ENCODE results near the gene CALD1.

Gene CALD1

GRCh38 chr7:134763960-134764359 lies 15.5 kb upstream of the CALD1 start:
- no peak for DNase-seq

- no peak for DNase-seq
Measured at GRCh38 chr7:134764365-134764764, 15.1 kb upstream of the CALD1 start.

GRCh38 chr7:134766779-134767519 lies 12.5 kb upstream of the CALD1 start:
- DNase-seq, result no peak

- no peak for DNase-seq
Measured at GRCh38 chr7:134767520-134768168, 11.8 kb upstream of the CALD1 start.

- no peak for DNase-seq
Measured at GRCh38 chr7:134768243-134768642, 11.2 kb upstream of the CALD1 start.

GRCh38 chr7:134770676-134771075 lies 8.8 kb upstream of the CALD1 start:
- DNase-seq, result no peak

GRCh38 chr7:134771111-134771510 lies 8.3 kb upstream of the CALD1 start:
- DNase-seq, result no peak

GRCh38 chr7:134771889-134772288 lies 7.5 kb upstream of the CALD1 start:
- DNase-seq, result no peak

- DNase-seq, result no peak
Measured at GRCh38 chr7:134772401-134772800, 7.0 kb upstream of the CALD1 start.

GRCh38 chr7:134773164-134773563 lies 6.3 kb upstream of the CALD1 start:
- no peak for DNase-seq

GRCh38 chr7:134774119-134774518 lies 5.3 kb upstream of the CALD1 start:
- DNase-seq, result no peak

GRCh38 chr7:134777470-134777869 lies 2.0 kb upstream of the CALD1 start:
- no peak for DNase-seq

- DNase-seq, result no peak
Measured at GRCh38 chr7:134777908-134778580, 1.4 kb upstream of the CALD1 start.

GRCh38 chr7:134779741-134780065 lies 269 bp downstream of the CALD1 start:
- no peak for DNase-seq

- DNase-seq, result no peak
Measured at GRCh38 chr7:134780166-134780828, 863 bp downstream of the CALD1 start.

- no peak for DNase-seq
Measured at GRCh38 chr7:134781171-134781570, 1.7 kb downstream of the CALD1 start.

- DNase-seq, result no peak
Measured at GRCh38 chr7:134782121-134782623, 2.7 kb downstream of the CALD1 start.

GRCh38 chr7:134783294-134784069 lies 4.0 kb downstream of the CALD1 start:
- no peak for DNase-seq

GRCh38 chr7:134784251-134785049 lies 5.0 kb downstream of the CALD1 start:
- DNase-seq, result no peak

- no peak for DNase-seq
Measured at GRCh38 chr7:134785842-134786241, 6.4 kb downstream of the CALD1 start.

GRCh38 chr7:134787064-134787463 lies 7.6 kb downstream of the CALD1 start:
- no peak for DNase-seq

GRCh38 chr7:134787720-134788119 lies 8.3 kb downstream of the CALD1 start:
- DNase-seq, result no peak
